ENCODE results near the gene PAX1. TPM values are rescaled to one million over a fixed set of nuclear protein-coding genes. Genes with fewer than 3 reads are reported as not detected.

PAX1 gene
- total RNA-seq, 1 donor from 2014 or later: not detected

GRCh38 chr20:21706261-21707195 is 1.1 kb downstream of the PAX1 start:
- Mint-ChIP-seq H3K4me1 (ENCODE audit: low read depth) (no peaks in the 10 kb centered on the region), H3K27ac (no peak overlapping the region), H3K4me3 (ENCODE audit: low read depth) (no peak overlapping the region), H3K36me3 (ENCODE audit: low read depth) (no peaks in the 10 kb centered on the region), H3K9me3 (no peaks in the 10 kb centered on the region), H3K27me3 (ENCODE audit: low read depth) (peaks cover 78% of the 10 kb centered on the region)
- DNase-seq (ENCODE audit: low spot score): no peak
- intact Hi-C loops (cut with micrococcal nuclease): loop anchor here (5.0 to 10.0 kb wide), 2 partner anchors 871 to 1348 kb away; no protein-coding TSS in a partner anchor

GRCh38 chr20:21707267-21707666 is 1.8 kb downstream of the PAX1 start:
- intact Hi-C loops (cut with micrococcal nuclease): loop anchor here (5.0 to 10.0 kb wide), 2 partner anchors 870 to 1348 kb away; no protein-coding TSS in a partner anchor
- H3K4me1 Mint-ChIP-seq (ENCODE audit: low read depth): no peaks in the 10 kb centered on the region
- peaks cover 74% of the 10 kb centered on the region for H3K27me3 Mint-ChIP-seq (ENCODE audit: low read depth)
- no peaks in the 10 kb centered on the region for H3K36me3 Mint-ChIP-seq (ENCODE audit: low read depth)
- H3K4me3 Mint-ChIP-seq (ENCODE audit: low read depth): no peak overlapping the region
- H3K27ac Mint-ChIP-seq: no peak overlapping the region
- H3K9me3 Mint-ChIP-seq: no peaks in the 10 kb centered on the region
- DNase-seq (ENCODE audit: low spot score): no peak

DNA sequence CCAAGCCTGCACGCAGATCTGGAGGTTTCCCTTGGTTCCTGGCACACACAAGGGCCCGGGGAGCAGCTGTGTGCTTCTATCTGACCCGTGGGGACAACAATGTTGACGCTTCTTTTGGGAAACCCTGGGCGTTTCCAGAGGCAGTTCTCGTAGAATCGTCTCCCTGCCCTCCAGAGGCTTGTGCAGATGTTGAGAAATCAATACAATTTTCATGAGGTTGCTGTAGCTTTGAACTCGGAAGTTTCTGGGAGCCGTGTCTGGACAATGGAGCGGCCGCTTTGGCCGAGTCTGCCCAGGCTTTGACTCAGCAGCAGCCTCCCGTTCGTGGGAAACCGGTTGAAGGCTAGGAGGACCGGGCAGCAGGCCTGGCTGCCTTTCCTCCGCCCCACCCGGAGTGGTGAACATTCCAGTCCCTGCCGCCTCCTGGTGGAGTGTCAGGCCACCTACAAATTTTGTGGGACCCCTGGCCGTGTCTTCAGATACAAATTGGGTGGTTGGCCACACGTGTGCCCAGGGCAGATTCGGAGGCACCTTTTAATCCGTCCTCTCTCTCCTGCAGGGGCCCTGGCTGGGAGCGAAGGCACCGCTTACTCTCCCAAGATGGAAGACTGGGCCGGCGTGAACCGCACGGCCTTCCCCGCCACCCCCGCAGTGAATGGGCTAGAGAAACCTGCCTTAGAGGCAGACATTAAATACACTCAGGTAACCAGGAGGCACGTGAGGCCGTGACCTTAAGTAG is 2.7 kb downstream of the PAX1 start:
- H3K9me3 Mint-ChIP-seq: no peaks in the 10 kb centered on the region

GRCh38 chr20:21708738-21709534 is 3.5 kb downstream of the PAX1 start:
- no peak overlapping the region for H3K4me3 Mint-ChIP-seq (ENCODE audit: low read depth)
- H3K36me3 Mint-ChIP-seq (ENCODE audit: low read depth): no peaks in the 10 kb centered on the region
- no peak overlapping the region for H3K27ac Mint-ChIP-seq
- H3K4me1 Mint-ChIP-seq (ENCODE audit: low read depth): no peaks in the 10 kb centered on the region
- no peak for DNase-seq (ENCODE audit: low spot score)
- no peaks in the 10 kb centered on the region for H3K9me3 Mint-ChIP-seq
- peaks cover 74% of the 10 kb centered on the region for H3K27me3 Mint-ChIP-seq (ENCODE audit: low read depth)
- intact Hi-C loops (cut with micrococcal nuclease): loop anchor here (2.0 to 10.0 kb wide), 4 partner anchors 200 to 1346 kb away; no protein-coding TSS in a partner anchor

More for the DNA sequence above, 2.7 kb downstream of the PAX1 start:
- no peak overlapping the region for H3K27ac Mint-ChIP-seq
- DNase-seq (ENCODE audit: low spot score): no peak
- H3K4me1 Mint-ChIP-seq (ENCODE audit: low read depth): no peaks in the 10 kb centered on the region
- peaks cover 74% of the 10 kb centered on the region for H3K27me3 Mint-ChIP-seq (ENCODE audit: low read depth)
- H3K36me3 Mint-ChIP-seq (ENCODE audit: low read depth): no peaks in the 10 kb centered on the region
- intact Hi-C loops (cut with micrococcal nuclease): loop anchor here (2.0 to 10.0 kb wide), 4 partner anchors 199 to 1347 kb away; no protein-coding TSS in a partner anchor
- H3K4me3 Mint-ChIP-seq (ENCODE audit: low read depth): no peak overlapping the region

DNA sequence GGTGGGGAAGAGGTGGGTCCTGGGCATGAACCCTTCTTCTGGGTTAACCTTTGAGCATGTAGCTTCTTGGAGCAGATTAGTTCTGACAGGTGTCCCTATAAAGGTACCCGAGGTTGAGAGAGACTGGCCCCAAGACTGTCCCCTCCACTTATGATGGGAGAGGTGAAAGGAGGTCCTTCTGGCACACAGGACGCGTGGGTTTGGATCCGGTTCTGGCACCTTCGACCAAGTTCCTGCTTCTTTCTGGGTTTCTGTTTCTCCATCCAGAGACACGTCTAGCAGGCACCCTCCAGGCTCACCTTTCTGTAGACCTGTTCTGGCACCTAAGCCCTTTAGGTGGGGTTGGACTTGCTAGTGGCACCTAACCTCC is 4.1 kb downstream of the PAX1 start:
- intact Hi-C loops (cut with micrococcal nuclease): loop anchor here (2.0 to 10.0 kb wide), 4 partner anchors 201 to 1345 kb away; no protein-coding TSS in a partner anchor
- peaks cover 74% of the 10 kb centered on the region for H3K27me3 Mint-ChIP-seq (ENCODE audit: low read depth)
- no peaks in the 10 kb centered on the region for H3K36me3 Mint-ChIP-seq (ENCODE audit: low read depth)
- no peaks in the 10 kb centered on the region for H3K9me3 Mint-ChIP-seq
- no peak overlapping the region for H3K27ac Mint-ChIP-seq
- no peaks in the 10 kb centered on the region for H3K4me1 Mint-ChIP-seq (ENCODE audit: low read depth)
- H3K4me3 Mint-ChIP-seq (ENCODE audit: low read depth): no peak overlapping the region
- DNase-seq (ENCODE audit: low spot score): no peak

GRCh38 chr20:21710341-21710740 is 4.9 kb downstream of the PAX1 start:
- intact Hi-C loops (cut with micrococcal nuclease): no loop called here
- no peaks in the 10 kb centered on the region for H3K9me3 Mint-ChIP-seq
- no peak for DNase-seq (ENCODE audit: low spot score)
- H3K27ac Mint-ChIP-seq: no peak overlapping the region
- no peak overlapping the region for H3K4me3 Mint-ChIP-seq (ENCODE audit: low read depth)
- H3K36me3 Mint-ChIP-seq (ENCODE audit: low read depth): no peaks in the 10 kb centered on the region
- peaks cover 73% of the 10 kb centered on the region for H3K27me3 Mint-ChIP-seq (ENCODE audit: low read depth)
- H3K4me1 Mint-ChIP-seq (ENCODE audit: low read depth): no peaks in the 10 kb centered on the region

DNA sequence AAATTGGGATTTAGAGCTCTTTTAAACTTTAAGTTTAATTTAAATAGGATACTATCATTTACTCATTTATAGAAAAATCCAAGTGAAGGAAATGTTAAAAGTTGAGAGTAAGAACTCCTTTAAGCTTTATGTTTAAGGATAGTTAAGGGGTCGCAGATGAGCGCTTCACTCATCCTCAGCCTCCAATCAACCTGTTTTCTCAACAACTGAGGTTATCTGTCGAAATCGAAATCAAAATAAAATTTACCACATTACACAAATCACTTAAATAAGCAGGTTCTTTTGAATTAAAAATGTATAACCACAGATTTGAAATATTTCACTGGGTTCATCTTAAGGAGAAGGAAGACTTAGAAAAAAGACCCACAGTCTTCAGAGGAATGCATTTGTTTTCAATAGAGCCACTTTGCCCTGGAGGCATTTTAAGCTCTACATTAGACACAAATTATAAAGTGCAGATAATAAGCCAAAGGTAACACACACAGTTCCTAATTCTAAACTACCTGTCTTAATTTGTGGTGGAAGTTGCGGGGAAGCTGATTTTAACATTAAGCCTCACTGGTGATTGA is 5.5 kb downstream of the PAX1 start:
- Mint-ChIP-seq H3K9me3 (no peaks in the 10 kb centered on the region), H3K36me3 (ENCODE audit: low read depth) (no peaks in the 10 kb centered on the region), H3K4me3 (ENCODE audit: low read depth) (no peak overlapping the region), H3K27me3 (ENCODE audit: low read depth) (peaks cover 78% of the 10 kb centered on the region), H3K27ac (no peak overlapping the region), H3K4me1 (ENCODE audit: low read depth) (no peaks in the 10 kb centered on the region)
- DNase-seq (ENCODE audit: low spot score): no peak
- intact Hi-C loops (cut with micrococcal nuclease): no loop called here

DNA sequence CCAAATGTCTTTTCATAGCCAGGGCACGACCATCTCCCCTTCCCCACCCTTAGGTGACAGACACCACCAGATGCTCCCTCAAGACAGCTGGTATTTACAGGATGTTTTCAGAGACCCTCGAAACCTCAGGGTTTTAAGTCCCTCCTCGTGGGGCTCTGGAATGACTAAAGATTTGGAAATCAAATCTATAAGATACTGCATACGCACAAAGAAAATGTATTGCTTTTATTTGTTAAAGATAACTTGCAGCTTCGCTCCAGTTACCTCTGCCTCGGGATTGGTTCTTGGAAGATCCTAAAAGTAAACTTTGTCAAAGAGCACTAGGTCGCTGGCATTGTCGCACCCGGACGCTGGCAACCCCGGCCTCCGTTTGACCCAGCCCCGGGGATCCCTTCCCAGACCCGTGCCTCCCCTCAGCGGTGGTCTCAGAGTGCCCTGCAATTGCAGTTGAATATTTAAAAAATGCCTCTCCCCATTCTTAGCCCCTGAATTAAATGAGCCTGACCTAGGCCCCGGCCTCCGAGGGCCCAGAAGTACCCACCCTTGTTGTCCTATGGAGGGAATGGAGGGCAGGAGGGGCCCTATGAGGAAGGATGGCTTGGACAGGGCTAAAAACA is 7.1 kb downstream of the PAX1 start:
- no peak for DNase-seq (ENCODE audit: low spot score)
- H3K4me3 Mint-ChIP-seq (ENCODE audit: low read depth): no peak overlapping the region
- no peaks in the 10 kb centered on the region for H3K4me1 Mint-ChIP-seq (ENCODE audit: low read depth)
- H3K27me3 Mint-ChIP-seq (ENCODE audit: low read depth): peaks cover 81% of the 10 kb centered on the region
- no peaks in the 10 kb centered on the region for H3K36me3 Mint-ChIP-seq (ENCODE audit: low read depth)
- H3K27ac Mint-ChIP-seq: no peak overlapping the region
- H3K9me3 Mint-ChIP-seq: no peaks in the 10 kb centered on the region
- intact Hi-C loops (cut with micrococcal nuclease): no loop called here

DNA sequence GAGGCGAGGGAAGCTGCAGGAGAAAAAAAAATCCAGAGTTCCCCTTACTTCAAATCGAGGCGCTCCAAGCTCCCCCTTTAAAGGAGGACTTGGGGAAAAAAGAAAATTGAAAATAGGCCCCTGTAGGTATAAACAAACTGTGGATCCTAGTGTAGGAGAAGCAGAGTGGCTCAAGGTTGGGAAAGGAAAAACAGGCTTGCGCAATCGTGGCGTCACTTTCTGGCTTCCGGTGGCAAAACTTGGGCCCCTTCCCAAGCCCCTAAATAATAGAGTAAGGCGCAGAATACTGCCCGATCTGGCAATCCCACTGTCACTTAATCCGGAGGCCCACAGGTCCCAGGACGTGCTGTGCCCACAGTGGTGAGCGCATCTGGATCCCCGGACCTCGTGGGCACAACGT is 8.0 kb downstream of the PAX1 start:
- Mint-ChIP-seq H3K4me1 (ENCODE audit: low read depth) (no peaks in the 10 kb centered on the region), H3K9me3 (no peaks in the 10 kb centered on the region), H3K4me3 (ENCODE audit: low read depth) (no peak overlapping the region), H3K36me3 (ENCODE audit: low read depth) (no peaks in the 10 kb centered on the region), H3K27me3 (ENCODE audit: low read depth) (peaks cover 72% of the 10 kb centered on the region), H3K27ac (no peak overlapping the region)
- DNase-seq (ENCODE audit: low spot score): no peak
- intact Hi-C loops (cut with micrococcal nuclease): no loop called here

GRCh38 chr20:21713901-21714296 is 8.4 kb downstream of the PAX1 start:
- Mint-ChIP-seq H3K27me3 (ENCODE audit: low read depth) (peaks cover 68% of the 10 kb centered on the region), H3K9me3 (no peaks in the 10 kb centered on the region), H3K4me3 (ENCODE audit: low read depth) (no peak overlapping the region), H3K36me3 (ENCODE audit: low read depth) (no peaks in the 10 kb centered on the region), H3K4me1 (ENCODE audit: low read depth) (no peaks in the 10 kb centered on the region), H3K27ac (no peak overlapping the region)
- intact Hi-C loops (cut with micrococcal nuclease): no loop called here
- no peak for DNase-seq (ENCODE audit: low spot score)

DNA sequence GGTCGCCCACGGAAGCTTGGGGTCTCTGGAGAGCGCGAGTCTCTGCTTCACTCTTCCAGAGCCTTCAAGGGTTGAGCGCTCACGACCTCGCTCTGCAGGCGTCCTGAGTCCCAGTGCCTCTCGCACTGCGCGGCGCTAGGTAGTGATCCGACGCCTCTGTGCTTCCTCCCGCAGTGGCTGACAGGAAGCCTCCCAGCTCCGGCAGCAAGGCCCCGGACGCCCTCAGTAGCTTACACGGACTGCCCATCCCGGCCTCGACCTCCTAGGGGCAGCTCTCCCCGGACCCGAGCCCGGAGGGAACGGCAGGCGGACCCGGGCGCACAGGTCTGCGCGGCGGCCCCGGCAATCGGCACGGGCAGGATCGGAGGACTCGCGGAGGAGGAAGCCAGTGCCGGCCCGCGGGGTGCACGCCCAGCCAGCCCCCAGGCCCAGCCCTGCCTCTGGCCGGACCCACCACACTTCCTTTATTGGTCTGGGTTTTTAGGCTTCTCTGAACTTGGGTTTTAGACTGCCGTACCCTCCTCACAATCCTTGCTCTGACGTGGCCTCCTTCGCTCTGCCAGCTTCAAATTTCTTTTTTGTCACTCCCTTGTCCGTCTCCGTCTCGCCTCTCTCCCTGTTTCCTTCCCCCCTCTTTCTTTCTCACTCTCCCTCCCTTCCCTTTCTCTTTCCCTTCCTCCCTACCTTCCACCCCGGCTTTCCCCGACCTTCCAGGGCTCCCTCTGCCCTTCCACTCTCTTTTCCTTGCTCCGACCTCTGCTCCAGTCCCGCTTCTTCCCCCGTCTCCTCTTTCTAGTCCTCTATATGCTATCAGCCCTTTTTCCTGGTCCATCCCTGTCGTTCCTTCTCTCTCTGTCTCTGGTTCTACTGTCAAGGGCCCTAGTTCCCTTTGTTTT is 9.1 kb downstream of the PAX1 start:
- Mint-ChIP-seq H3K4me1 (ENCODE audit: low read depth) (no peaks in the 10 kb centered on the region), H3K4me3 (ENCODE audit: low read depth) (no peak overlapping the region)
- intact Hi-C loops (cut with micrococcal nuclease): no loop called here

More for the DNA sequence above, 9.1 kb downstream of the PAX1 start:
- DNase-seq (ENCODE audit: low spot score): no peak
- H3K27me3 Mint-ChIP-seq (ENCODE audit: low read depth): peaks cover 64% of the 10 kb centered on the region
- no peaks in the 10 kb centered on the region for H3K9me3 Mint-ChIP-seq
- no peak overlapping the region for H3K27ac Mint-ChIP-seq
- H3K36me3 Mint-ChIP-seq (ENCODE audit: low read depth): no peaks in the 10 kb centered on the region
